HG02571 (cell line): ENCODE data around the gene SIGLEC15.
"Not testable (repeated sequence)": the region's sequence is repeated elsewhere in the genome, so short reads cannot be mapped to it uniquely, and the experiment has no call there.

Experiments
- ATAC-seq: cut with Tn5 transposase; IDR thresholded peaks from one replicate; pipeline ENCODE4 v1.9.1; 2021; ENCODE audit warnings: mild to moderate bottlenecking, moderate library complexity; ENCODE audit not compliant: unreplicated experiment

SIGLEC15 gene

GRCh38 chr18:45841765-45842442 lies 16.4 kb downstream of the SIGLEC15 start:
- ATAC-seq = no peak

GRCh38 chr18:45843019-45843418 lies 17.5 kb downstream of the SIGLEC15 start:
- no peak for ATAC-seq

- ATAC-seq = no peak
These were observed 19.5 kb downstream of the SIGLEC15 start for GRCh38 chr18:45844938-45845337.

- no peak for ATAC-seq
These were observed 19.9 kb downstream of the SIGLEC15 start for GRCh38 chr18:45845410-45845809.

- ATAC-seq = no peak
These were observed 21.6 kb downstream of the SIGLEC15 start for GRCh38 chr18:45847119-45847518.

GRCh38 chr18:45848643-45849042 lies 23.2 kb downstream of the SIGLEC15 start:
- not testable (repeated sequence) for ATAC-seq

GRCh38 chr18:45849529-45849928 lies 24.1 kb downstream of the SIGLEC15 start:
- no peak for ATAC-seq

GRCh38 chr18:45850021-45850420 lies 24.5 kb downstream of the SIGLEC15 start:
- no peak for ATAC-seq

- no peak for ATAC-seq
These were observed 25.9 kb downstream of the SIGLEC15 start for GRCh38 chr18:45851161-45851925.

- ATAC-seq = no peak
These were observed 27.2 kb downstream of the SIGLEC15 start for GRCh38 chr18:45852631-45853030.

GRCh38 chr18:45854036-45854586 lies 28.6 kb downstream of the SIGLEC15 start:
- ATAC-seq = no peak

GRCh38 chr18:45856531-45856930 lies 31.1 kb downstream of the SIGLEC15 start:
- no peak for ATAC-seq

- ATAC-seq = no peak
These were observed 33.9 kb downstream of the SIGLEC15 start for GRCh38 chr18:45859334-45859733.

- ATAC-seq = no peak
These were observed 35.0 kb downstream of the SIGLEC15 start for GRCh38 chr18:45860492-45860891.

GRCh38 chr18:45860971-45861370 lies 35.5 kb downstream of the SIGLEC15 start:
- ATAC-seq = no peak

GRCh38 chr18:45861926-45862325 lies 36.5 kb downstream of the SIGLEC15 start:
- ATAC-seq = no peak

GRCh38 chr18:45863469-45863868 lies 38.0 kb downstream of the SIGLEC15 start:
- ATAC-seq = no peak

GRCh38 chr18:45864081-45864480 lies 38.6 kb downstream of the SIGLEC15 start:
- ATAC-seq = no peak

- no peak for ATAC-seq
These were observed 40.0 kb downstream of the SIGLEC15 start for GRCh38 chr18:45865466-45865865.

GRCh38 chr18:45870419-45870818 lies 44.9 kb downstream of the SIGLEC15 start:
- no peak for ATAC-seq

GRCh38 chr18:45871431-45872084 lies 46.1 kb downstream of the SIGLEC15 start:
- ATAC-seq = no peak
